Measurements from ENCODE around the gene NCS1. TPM values are rescaled to one million over a fixed set of nuclear protein-coding genes. Genes with fewer than 3 reads are reported as not detected.
"Not testable (repeated sequence)": the region's sequence is repeated elsewhere in the genome, so short reads cannot be mapped to it uniquely, and the experiment has no call there.

The NCS1 gene
- total RNA-seq, 1 experiment from 2014 or later, result 70.1 TPM

GRCh38 chr9:130262061-130262745 is 90.0 kb downstream of the NCS1 start:
- DNase-seq (ENCODE audit: low read depth), result no peak

- DNase-seq (ENCODE audit: low read depth), result no peak
Observed at GRCh38 chr9:130262771-130263170, 90.6 kb downstream of the NCS1 start.

GRCh38 chr9:130263601-130264413 is 91.6 kb downstream of the NCS1 start:
- peak; percentile 51 for DNase-seq (ENCODE audit: low read depth)

- DNase-seq (ENCODE audit: low read depth), result peak; percentile 25
Observed at GRCh38 chr9:130264414-130265350, 92.5 kb downstream of the NCS1 start.

- peak; percentile 12 for DNase-seq (ENCODE audit: low read depth)
Observed at GRCh38 chr9:130265431-130266235, 93.4 kb downstream of the NCS1 start, which contains the start of gene HMCN2. TSS of gene HMCN2 (plus strand) at chr9:130265760. CDS start at chr9:130265879, 119 bp downstream.

- DNase-seq (ENCODE audit: low read depth), result no peak
Observed at GRCh38 chr9:130266236-130267098, 94.3 kb downstream of the NCS1 start.

- peak; percentile 35 for DNase-seq (ENCODE audit: low read depth)
Observed at GRCh38 chr9:130267930-130268329, 95.7 kb downstream of the NCS1 start.

- peak; percentile 56 for DNase-seq (ENCODE audit: low read depth)
Observed at GRCh38 chr9:130268521-130269211, 96.5 kb downstream of the NCS1 start.

GRCh38 chr9:130271473-130271872 is 99.3 kb downstream of the NCS1 start:
- DNase-seq (ENCODE audit: low read depth), result no peak

- DNase-seq (ENCODE audit: low read depth), result no peak
Observed at GRCh38 chr9:130275156-130275555, 103.0 kb downstream of the NCS1 start.

- peak; percentile 62 for DNase-seq (ENCODE audit: low read depth)
Observed at GRCh38 chr9:130276121-130276520, 103.9 kb downstream of the NCS1 start.

GRCh38 chr9:130276955-130277354 is 104.8 kb downstream of the NCS1 start:
- no peak for DNase-seq (ENCODE audit: low read depth)

GRCh38 chr9:130277525-130277924 is 105.3 kb downstream of the NCS1 start:
- DNase-seq (ENCODE audit: low read depth), result not testable (repeated sequence)

GRCh38 chr9:130283539-130284248 is 111.5 kb downstream of the NCS1 start:
- DNase-seq (ENCODE audit: low read depth), result no peak

- no peak for DNase-seq (ENCODE audit: low read depth)
Observed at GRCh38 chr9:130284249-130284625, 112.0 kb downstream of the NCS1 start.

- no peak for DNase-seq (ENCODE audit: low read depth)
Observed at GRCh38 chr9:130284690-130285089, 112.5 kb downstream of the NCS1 start.

GRCh38 chr9:130285271-130285670 is 113.1 kb downstream of the NCS1 start:
- no peak for DNase-seq (ENCODE audit: low read depth)

GRCh38 chr9:130286072-130286770 is 114.0 kb downstream of the NCS1 start:
- DNase-seq (ENCODE audit: low read depth), result no peak

All from LHCN-M2 (cell line).